Measurements from ENCODE around the gene RFXANK.
"Not testable (repeated sequence)": the region's sequence is repeated elsewhere in the genome, so short reads cannot be mapped to it uniquely, and the experiment has no call there.

The RFXANK gene, protein sequence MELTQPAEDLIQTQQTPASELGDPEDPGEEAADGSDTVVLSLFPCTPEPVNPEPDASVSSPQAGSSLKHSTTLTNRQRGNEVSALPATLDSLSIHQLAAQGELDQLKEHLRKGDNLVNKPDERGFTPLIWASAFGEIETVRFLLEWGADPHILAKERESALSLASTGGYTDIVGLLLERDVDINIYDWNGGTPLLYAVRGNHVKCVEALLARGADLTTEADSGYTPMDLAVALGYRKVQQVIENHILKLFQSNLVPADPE

DNA sequence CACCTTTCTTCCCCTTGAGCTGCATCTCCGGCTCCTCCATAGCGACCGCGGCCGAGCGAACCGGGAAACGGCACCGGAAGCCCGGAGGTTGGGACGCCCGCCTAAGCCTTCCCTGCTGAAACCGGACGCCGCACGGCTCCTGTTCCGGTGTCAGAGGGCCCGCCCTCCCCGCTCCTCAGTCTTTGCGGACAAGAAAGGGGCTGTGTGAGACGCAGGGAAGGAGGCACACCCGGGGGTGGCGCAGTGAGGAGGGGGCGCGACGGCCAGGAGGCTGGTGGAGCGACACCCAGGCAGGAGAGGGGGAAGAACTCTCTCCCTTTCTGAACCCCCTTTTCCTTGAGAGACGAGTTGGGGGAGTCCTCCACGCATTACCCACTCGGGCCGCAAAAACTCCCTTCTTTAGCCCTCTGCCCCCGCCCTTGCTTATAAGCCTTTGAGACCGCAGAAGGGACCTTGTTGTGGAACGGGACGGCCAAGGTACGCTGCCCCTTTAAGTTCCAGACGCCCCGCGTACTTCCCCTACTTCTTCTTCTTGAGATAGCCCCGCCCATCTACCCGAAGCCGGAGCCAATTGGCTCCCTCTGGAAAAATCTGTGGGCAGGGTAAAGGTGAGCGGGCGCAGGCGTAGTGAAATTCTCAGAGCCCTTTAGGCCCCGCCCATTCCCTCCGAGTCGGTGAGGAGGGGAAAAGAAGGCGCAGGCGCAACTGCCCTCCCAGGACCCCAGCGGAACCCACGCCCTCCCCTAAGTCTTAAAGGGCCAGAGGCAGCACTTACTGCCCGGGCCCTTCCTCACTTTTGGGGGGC is at the start of gene RFXANK, which contains the start of gene BORCS8:
Gene RFXANK (plus strand): TSS at position 181 of the 805 bp plus-strand sequence. CDS start 1,689 bp downstream, outside the sequence.
Gene BORCS8 (minus strand): TSS at position 75 of the 805 bp plus-strand sequence. CDS start 35 bp downstream, at position 40.
- DNase-seq (ENCODE audit: low spot score) = peak; percentile 94
- peak; percentile 46 for FAIRE-seq

DNA sequence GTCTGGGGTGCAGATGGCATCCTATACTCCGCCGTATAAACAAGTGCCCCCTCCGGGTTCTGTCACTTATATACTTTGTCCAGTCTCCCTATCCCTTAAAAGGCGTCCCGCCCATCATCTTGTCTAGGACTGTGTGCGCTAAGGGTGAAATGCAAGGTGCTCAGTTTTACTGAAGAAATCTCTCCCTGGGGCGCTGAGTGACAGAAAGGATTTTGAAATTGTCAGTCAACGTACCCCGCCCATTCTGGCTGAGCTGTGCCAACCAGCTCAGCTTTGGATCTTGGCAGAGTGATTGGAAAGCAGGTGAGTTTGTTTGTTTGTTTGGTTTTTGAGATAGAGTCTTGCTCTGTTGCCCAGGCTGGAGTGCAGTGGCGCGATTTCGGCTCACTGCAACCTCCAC is 49.7 kb upstream of the RFXANK start:
- no peak for FAIRE-seq
- no peak for DNase-seq (ENCODE audit: low spot score)

DNA sequence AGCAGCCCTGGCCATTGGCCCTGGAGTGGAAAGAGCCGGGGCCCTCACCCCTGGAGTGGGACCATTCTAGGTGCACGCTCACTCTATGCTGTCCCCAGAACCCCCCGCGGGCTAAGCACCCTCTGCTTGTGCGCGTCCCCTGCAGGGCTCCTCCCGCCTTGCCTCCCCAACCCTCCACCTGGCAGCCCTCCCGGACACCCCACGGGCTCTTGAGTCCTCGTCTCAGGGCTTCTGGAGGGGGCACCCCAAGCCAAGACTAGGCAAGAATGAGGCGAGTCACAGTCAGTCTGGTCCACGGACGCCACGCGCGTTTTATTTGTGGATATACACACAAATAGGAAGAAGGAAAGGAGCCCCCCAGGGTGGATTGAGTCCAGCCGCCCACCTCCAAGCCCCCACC is 46.8 kb upstream of the RFXANK start:
- no peak for DNase-seq (ENCODE audit: low spot score)
- FAIRE-seq = no peak

DNA sequence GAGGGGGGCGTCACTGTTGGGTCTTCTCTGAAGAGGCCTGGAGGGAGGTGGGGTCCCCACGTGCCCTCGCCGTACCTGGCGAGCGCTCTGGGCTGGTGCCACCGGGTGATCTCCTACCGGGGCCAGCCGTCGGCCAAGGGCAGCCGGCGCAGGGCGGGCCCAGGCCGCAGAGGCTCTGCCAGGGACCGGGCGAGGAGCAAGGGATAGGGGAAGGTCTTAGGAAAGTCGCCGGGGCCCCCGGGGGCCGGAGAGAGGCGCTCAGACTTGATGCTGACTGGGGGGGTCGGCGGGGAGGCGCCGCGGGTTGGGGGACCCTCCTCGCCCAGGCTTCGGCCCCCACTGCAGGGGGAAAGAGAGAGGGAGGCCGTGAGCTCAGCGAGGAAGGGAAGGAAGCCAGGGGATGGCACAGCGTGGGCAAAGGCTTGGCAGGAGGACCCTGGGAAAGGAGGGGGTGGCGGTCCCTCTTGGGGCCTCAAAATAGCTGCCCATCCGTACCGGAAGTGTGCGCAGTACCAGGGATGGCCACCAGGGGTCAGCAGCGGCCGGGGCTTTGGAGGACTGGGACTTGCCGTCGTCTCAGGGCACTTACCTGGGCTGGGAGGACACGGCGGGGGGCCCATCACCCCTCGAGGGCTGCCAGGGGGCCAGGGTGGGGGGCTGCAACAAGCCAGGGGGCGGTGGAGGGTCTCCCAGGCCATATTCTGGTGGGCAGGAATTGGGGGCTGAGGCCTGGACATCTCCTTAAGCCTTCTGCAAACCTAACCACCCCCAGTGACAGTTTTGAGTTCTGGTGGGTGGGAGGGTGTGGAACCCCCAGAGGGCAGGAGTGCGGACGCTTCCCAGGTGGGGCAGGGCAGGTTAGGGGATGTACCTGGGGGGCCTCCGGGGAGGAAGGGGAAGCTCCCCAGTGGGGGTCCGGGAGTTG is 46.1 kb upstream of the RFXANK start:
- FAIRE-seq (no peak), DNase-seq (ENCODE audit: low spot score) (peak; percentile 66)

DNA sequence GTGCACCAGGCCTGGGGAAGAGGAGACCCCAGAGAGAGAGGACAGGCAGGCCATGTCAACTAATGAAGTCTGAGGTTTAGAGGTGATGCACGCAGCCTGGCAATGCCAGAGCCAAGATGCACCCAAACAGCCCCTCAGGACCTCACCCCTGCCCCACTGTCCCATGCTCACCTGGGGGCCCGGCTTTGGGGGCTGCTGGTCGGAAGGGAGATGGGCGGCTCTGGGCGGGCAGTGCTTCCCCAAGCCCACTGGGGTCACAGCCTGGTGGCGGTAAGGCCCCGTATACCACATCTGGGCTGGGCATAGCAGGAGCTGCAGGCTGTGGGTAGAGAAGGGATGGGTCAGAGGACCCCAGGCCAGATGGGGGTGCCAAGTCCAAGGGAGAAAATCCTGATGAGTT is 45.2 kb upstream of the RFXANK start:
- FAIRE-seq (no peak), DNase-seq (ENCODE audit: low spot score) (no peak)

DNA sequence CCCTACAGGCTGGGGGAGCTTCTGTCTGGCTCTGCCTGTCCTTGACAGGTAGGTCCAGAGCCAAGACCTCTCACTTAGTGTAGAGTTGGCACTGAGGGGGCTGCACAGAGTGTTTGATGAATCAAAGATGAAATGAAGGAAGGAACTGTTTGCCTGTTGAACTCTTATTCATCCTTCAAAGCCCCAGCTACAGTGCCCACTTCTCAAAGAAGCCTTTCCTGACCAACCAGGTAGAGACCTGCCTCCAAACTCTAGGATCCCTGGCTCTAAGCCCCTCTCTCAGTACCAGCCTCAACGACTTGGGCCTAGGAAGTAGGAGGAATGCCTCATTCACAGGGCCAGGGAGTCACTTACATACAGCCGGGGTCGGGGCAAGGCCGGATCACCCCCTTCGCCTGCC is 44.7 kb upstream of the RFXANK start:
- DNase-seq (ENCODE audit: low spot score) (no peak), FAIRE-seq (no peak)

DNA sequence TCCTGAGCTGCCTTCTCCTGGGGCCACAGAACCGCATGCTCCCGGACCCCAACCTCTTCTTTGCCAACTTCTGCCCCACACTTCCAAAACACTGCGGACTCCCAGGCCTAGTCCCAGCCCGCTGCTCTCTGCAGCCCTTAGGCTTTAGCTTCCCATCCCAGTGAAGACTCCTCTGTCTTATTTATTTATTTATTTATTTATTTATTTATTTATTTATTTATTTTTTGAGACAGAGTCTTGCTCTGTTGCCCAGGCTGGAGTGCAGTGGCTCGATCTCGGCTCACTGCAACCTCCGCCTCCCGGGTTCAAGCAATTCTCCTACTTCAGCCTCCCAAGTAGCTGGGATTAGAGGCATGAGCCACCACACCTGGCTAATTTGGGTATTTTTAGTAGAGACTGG is 43.6 kb upstream of the RFXANK start:
- FAIRE-seq; DNase-seq (ENCODE audit: low spot score): not testable (repeated sequence)

DNA sequence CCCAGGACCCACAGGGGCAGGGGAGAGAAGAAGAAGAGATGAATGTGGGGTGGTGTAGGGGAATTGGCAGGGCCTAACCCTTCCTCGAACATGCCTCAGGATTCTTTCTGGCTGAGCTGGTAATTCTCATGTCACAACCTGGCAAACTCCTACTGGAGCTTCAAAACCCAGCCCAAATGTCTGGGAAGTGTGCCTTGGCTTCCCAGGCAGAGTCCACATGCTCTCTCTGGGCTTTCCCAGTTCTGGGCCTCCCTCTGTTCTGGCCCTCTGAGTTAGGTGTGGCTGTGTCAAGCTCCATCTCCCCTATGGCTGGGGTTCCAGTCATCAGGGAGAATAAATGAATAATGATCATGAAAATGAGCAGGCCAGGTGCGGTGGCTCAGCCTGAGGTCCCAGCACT is 42.6 kb upstream of the RFXANK start:
- FAIRE-seq = no peak
- DNase-seq (ENCODE audit: low spot score) = no peak

DNA sequence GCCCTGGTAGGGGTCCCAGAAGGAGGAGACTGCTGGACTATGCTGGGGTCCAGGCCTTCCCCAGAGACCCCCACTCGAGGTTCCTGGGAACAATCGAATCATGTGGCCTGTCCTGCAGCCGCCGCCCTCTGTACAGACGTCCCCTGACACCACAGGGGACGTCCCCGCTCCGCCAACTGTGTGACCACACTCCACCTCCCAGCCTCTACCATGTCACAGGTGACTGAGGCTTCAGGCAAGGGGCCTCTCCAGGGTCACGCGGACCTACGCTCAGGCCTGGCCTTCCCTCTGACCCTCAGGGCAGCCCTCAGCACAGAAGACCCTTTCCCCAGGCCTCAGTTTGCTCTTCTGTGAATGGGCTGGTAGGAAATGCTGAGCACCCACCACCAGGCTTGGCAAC is 40.6 kb upstream of the RFXANK start:
- DNase-seq (ENCODE audit: low spot score) (no peak), FAIRE-seq (no peak)

DNA sequence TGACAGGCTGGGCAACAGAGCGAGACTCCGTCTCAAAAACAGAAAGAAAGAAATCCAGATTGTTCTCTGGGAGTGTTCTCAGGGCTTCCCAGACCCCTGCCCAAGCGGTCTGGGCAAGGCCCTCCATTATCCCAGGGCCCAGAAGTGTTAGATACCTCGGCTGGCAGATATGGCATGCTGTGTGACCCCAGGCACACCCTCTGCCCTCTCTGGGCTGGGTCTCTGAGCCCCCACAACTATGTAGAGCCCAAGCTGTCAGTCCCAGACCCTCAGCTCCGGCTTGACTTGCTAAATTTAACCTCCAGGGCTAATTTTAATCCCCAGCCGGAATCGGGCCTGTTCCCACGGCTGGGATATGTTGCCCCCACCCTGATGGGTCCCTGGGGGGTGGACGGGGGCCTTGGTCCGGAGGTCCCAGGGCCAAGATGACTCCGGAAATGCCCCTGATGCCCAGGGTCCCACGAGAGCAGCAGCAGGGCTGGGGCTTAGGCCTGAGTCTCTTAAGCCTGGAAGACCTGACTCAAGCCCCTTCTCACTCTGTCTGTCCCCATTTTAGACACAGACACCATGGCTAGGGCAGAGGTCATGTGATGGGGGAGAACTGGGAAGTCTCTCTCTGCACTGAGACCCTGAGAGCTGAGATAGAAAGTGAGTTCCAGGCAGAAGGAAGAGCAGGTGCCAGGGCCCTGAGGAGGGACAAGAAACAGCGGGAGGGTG is 39.2 kb upstream of the RFXANK start:
- no peak for FAIRE-seq
- no peak for DNase-seq (ENCODE audit: low spot score)

DNA sequence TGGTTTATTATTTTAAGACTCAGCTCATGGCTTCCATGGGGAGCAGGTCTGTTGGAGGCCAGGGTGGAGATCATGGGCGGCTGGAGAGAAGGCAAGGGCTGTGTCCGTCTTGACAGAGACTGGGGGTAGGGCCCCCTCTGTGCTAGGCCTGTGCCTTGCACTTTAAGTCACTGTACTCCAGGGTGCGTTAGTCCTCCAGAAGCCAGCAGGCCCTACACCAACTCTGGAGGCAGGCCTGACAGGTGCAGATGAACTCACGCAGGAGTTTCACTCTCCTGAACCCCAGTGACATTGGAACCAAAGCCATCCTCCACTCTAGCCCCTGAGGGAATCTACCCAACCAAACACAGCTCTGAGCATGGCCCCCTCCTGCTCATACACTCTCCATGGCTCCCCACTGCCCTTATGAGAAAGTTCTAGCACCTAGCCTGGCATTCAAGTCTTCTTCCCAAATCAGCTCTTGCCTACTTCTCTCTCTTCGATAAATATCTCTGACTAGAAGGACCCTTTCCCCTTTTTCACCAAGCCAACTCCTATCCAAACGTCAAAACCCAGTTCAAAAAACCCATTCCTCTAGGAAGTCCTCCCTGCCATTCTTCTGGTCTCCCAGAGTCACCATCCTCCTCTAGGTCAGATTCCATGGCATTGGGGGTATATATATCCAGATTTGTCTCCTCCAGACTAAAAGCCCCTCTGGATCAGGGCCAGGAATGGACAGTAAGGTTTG is 37.1 kb upstream of the RFXANK start:
- FAIRE-seq (no peak), DNase-seq (ENCODE audit: low spot score) (no peak)

DNA sequence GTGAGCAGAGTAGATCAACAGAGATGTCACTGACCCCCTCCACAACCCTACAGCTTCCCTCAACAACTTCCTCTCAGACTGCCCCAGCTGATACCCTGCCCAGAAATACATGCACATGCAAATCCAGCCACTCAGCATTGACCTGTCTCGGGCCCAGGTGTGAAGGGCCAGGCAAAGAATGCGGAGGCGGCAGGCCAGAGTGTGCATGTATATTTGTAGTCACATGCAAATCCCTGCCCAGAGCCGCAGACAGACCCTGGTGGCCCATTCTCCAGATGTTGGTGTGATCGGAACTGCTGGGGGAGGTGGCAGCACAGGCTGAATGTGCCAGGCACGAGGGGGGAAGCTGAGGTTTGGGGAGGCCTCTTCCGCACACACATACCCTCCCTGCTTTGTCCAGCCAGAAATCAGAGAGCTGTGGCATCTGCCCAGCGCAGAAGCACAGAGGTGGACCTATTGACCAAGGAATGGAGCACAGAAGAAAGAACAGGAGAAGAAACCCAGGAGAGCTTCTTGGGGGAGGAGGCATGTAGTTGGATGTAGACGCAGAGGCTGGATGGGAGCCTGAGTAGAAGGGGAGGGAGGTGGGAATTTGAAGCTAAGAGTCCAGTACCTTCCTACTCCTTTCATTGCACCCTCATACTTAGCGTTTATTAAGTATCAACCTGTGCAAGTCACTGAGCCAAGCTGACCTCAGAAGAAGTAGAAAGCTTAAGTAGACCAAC is 36.4 kb upstream of the RFXANK start:
- DNase-seq (ENCODE audit: low spot score) = no peak
- FAIRE-seq = no peak

DNA sequence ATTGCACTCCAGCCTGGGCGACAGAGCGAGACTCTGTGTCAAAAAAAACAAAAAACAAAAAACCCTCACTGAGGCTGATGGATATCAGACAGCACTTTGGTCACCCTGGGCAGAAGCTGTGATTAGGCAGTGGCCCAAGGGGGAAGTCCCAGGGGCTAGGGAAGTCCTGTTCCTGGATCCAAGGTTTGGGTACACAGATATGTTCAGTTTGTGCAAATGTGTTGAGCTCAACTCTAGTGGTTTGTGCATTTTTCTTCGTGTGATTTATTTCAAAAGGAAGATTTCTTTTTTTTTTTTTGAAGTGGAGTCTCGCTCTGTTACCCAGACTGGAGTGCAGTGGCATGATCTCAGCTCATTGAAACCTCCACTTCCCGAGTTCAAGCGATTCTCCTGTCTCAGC is 34.2 kb upstream of the RFXANK start:
- DNase-seq (ENCODE audit: low spot score) (no peak), FAIRE-seq (no peak)

DNA sequence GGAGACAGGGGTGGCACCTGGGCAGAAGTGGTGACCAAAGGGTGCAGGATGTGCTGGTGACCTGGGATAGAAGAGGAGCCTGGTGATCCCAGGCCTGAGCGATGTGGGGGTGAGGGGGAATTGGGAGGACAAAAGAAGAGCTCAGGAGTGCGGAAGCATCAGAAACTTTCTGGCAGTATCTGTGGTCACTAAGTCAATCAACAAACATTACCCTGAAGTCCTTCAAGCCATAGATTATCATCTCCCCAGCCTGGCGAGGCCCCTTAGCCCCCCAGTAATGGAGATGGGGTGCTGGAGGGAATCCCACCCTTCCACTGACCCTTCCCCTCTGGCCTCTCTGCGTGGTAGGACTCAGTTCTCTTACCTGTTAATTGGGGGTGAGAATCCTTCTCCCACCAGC is 32.5 kb upstream of the RFXANK start:
- FAIRE-seq (no peak), DNase-seq (ENCODE audit: low spot score) (no peak)

DNA sequence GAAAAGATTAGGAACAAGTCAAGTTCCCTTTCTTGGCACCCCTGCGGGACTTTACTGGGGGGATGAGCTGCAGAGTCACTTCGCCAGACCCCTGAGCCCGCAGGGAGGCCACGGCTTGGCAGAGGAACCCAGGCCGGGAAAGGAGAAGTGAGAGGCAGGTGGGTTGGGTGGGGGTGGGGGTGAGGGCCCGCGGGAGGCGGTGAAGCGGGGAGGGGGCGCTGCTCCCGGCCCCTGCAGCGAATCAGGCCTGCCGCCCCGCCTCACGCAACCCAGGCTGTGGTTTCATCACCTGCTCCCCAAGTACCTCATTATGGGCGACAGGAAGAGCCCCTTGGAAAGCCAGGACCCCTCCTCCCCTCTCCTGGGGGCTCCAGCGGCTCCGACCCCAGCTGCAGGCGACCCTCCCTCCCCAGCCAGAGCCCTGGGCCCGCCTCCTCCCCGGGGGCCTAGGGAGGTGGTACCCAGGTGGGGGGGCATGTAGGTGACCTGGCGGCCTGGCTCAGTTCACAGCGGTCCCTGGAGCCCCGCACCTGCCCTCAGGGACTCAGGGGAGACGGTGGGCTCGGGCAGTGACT is 31.5 kb upstream of the RFXANK start:
- FAIRE-seq (no peak), DNase-seq (ENCODE audit: low spot score) (no peak)

DNA sequence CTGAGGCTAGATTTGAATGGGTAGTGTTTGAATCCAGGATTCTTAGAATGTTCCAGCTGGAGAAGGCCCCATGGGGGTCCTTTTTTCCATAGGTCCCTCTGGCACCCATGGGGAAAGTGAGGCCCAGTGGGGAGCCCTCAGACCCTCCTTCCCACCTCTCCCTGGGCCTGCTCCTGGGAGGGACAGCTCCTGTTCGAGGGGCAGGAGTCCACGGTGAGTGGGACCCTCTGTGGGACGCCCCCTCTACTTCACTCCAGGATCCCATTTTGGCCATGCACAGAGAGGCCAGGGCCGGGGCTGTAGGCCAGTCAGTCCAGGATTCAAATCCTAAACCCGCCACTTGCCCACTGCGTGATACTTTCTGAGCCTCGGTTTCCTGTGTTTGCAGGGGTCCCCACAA is 29.6 kb upstream of the RFXANK start:
- no peak for DNase-seq (ENCODE audit: low spot score)
- no peak for FAIRE-seq

DNA sequence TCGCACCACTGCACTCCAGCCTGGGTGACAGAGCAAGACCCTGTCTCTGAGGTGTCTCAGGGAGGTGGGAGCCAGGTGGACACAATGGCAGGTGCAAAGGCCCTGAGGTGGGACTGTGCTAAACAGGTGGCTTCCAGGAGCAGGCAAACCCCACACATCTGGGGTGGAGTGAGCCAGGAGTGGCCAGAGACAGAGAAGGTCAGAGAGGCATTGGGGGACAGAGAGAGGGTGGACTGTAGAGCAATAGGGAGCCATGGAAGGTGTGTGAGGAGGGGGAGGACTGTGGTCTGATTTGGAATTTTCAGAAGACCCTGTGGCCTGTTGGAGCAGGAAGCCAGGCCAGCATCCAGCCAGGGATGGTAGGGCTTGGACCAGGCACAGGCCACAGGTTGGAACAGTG is 26.7 kb upstream of the RFXANK start:
- FAIRE-seq (no peak), DNase-seq (ENCODE audit: low spot score) (no peak)

DNA sequence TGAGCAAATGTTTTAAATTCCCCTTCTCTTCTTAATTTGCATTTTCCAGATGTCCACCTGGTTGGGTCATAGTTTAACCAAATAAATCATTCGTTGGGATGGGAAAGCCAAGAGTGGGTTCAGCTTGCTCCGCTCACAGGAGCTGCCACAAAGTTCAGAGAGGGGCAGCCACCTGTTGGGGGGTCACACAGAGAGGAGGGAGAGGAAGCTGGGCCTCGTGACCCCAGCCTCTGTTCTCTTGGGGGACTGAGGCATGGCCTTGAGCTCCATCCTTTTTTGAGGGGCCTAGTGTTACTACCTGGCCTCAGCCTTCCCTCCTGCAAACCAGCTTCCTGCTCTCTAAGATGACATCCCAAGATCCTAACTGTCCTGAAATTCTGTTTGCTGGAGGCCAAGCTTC is 24.4 kb upstream of the RFXANK start:
- FAIRE-seq = no peak
- no peak for DNase-seq (ENCODE audit: low spot score)
